Stimulated activated naive CD8-positive, alpha-beta T cell treated with anti-CD3 and anti-CD28 coated beads, Interleukin-15, amount 100 ng/mL, for 72 hours (primary cell): ENCODE measurements around the gene CADM2.

ENCODE experiments used
- ATAC-seq: fragments of 150-1000 bp; cut with Tn5 transposase; 2 replicates; pipeline ENCODE4 v1.10.0; 2021; ENCODE audit warnings: mild to moderate bottlenecking, moderate library complexity
- DNase-seq, 2 donors: peaks; one replicate each; pipeline ENCODE4 v3.0.0; 2021 to 2022
- H3K27ac Mint-ChIP-seq, 2 donors: one replicate each; pipeline ENCODE4 v1.8.0; 2022; ENCODE audit warnings: mild to moderate bottlenecking in 2 of 2, mixed read lengths in 2 of 2, moderate library complexity in 2 of 2
- H3K27me3 Mint-ChIP-seq: one replicate; pipeline ENCODE4 v1.8.0; 2022; ENCODE audit warnings: mixed read lengths
- H3K4me1 Mint-ChIP-seq: one replicate; pipeline ENCODE4 v1.8.0; 2022; ENCODE audit warnings: mild to moderate bottlenecking, mixed read lengths
- H3K4me3 Mint-ChIP-seq, 2 donors: one replicate each; pipeline ENCODE4 v1.8.0; 2022; ENCODE audit warnings: mild to moderate bottlenecking in 2 of 2, mixed read lengths in 2 of 2, moderate library complexity in 1 of 2
- H3K9me3 Mint-ChIP-seq, 2 donors: one replicate each; pipeline ENCODE4 v1.8.0; 2022; ENCODE audit warnings: mixed read lengths in 2 of 2

The CADM2 gene

GRCh38 chr3:85264381-85264780, 305.6 kb downstream of the CADM2 start:
- peaks cover 4 to 7% of the 10 kb centered on the region in 2 donors for H3K9me3 Mint-ChIP-seq
- no peak overlapping the region for H3K4me3 Mint-ChIP-seq
- H3K27ac Mint-ChIP-seq, result no peak overlapping the region
- ATAC-seq, result no peak
- no peaks in the 10 kb centered on the region for H3K27me3 Mint-ChIP-seq
- H3K4me1 Mint-ChIP-seq, result no peaks in the 10 kb centered on the region
- no peak for DNase-seq

- DNase-seq, result no peak
- Mint-ChIP-seq H3K27me3 (no peaks in the 10 kb centered on the region), H3K27ac (no peak overlapping the region), H3K4me1 (no peaks in the 10 kb centered on the region), H3K4me3 (no peak overlapping the region), H3K9me3 (peaks cover 0 to 7% of the 10 kb centered on the region in 2 donors)
- ATAC-seq, result no peak
Observed at GRCh38 chr3:85270488-85270887, 311.7 kb downstream of the CADM2 start.

GRCh38 chr3:85271911-85272310, 313.1 kb downstream of the CADM2 start:
- DNase-seq (no peak), ATAC-seq (no peak)
- peaks cover 0 to 7% of the 10 kb centered on the region in 2 donors for H3K9me3 Mint-ChIP-seq
- no peaks in the 10 kb centered on the region for H3K4me1 Mint-ChIP-seq
- H3K4me3 Mint-ChIP-seq, result no peak overlapping the region
- no peak overlapping the region for H3K27ac Mint-ChIP-seq
- H3K27me3 Mint-ChIP-seq, result no peaks in the 10 kb centered on the region

- Mint-ChIP-seq H3K4me3 (no peak overlapping the region), H3K9me3 (peaks cover 5 to 7% of the 10 kb centered on the region in 2 donors), H3K27ac (no peak overlapping the region)
Observed at GRCh38 chr3:85288257-85288656, 329.5 kb downstream of the CADM2 start.

GRCh38 chr3:85297291-85297690, 338.5 kb downstream of the CADM2 start:
- H3K4me3 Mint-ChIP-seq, result no peak overlapping the region

More at GRCh38 chr3:85288257-85288656, 329.5 kb downstream of the CADM2 start:
- H3K4me1 Mint-ChIP-seq, result no peaks in the 10 kb centered on the region
- ATAC-seq (no peak), DNase-seq (no peak)
- no peaks in the 10 kb centered on the region for H3K27me3 Mint-ChIP-seq

GRCh38 chr3:85298032-85298431, 339.2 kb downstream of the CADM2 start:
- peaks cover 0 to 8% of the 10 kb centered on the region in 2 donors for H3K9me3 Mint-ChIP-seq
- no peak for ATAC-seq
- H3K27me3 Mint-ChIP-seq, result no peaks in the 10 kb centered on the region
- no peak for DNase-seq
- H3K4me3 Mint-ChIP-seq, result no peak overlapping the region
- no peak overlapping the region for H3K27ac Mint-ChIP-seq
- no peaks in the 10 kb centered on the region for H3K4me1 Mint-ChIP-seq

More at GRCh38 chr3:85297291-85297690, 338.5 kb downstream of the CADM2 start:
- DNase-seq (no peak), ATAC-seq (no peak)
- Mint-ChIP-seq H3K4me1 (no peaks in the 10 kb centered on the region), H3K9me3 (peaks cover 5 to 8% of the 10 kb centered on the region in 2 donors), H3K27ac (no peak overlapping the region), H3K27me3 (no peaks in the 10 kb centered on the region)

- Mint-ChIP-seq H3K4me3 (no peak overlapping the region), H3K4me1 (no peaks in the 10 kb centered on the region), H3K27me3 (no peaks in the 10 kb centered on the region), H3K27ac (no peak overlapping the region), H3K9me3 (peaks cover 0 to 8% of the 10 kb centered on the region in 2 donors)
- ATAC-seq, result no peak
- DNase-seq, result no peak
Observed at GRCh38 chr3:85303156-85303555, 344.4 kb downstream of the CADM2 start.

- Mint-ChIP-seq H3K27ac (no peak overlapping the region), H3K4me3 (no peak overlapping the region), H3K4me1 (no peaks in the 10 kb centered on the region), H3K27me3 (no peaks in the 10 kb centered on the region), H3K9me3 (peaks cover 0 to 8% of the 10 kb centered on the region in 2 donors)
- DNase-seq (no peak), ATAC-seq (no peak)
Observed at GRCh38 chr3:85304360-85304964, 345.7 kb downstream of the CADM2 start.

- Mint-ChIP-seq H3K4me1 (no peaks in the 10 kb centered on the region), H3K27me3 (no peaks in the 10 kb centered on the region), H3K27ac (no peak overlapping the region), H3K4me3 (no peak overlapping the region), H3K9me3 (no peaks in the 10 kb centered on the region)
- DNase-seq (no peak), ATAC-seq (no peak)
Observed at GRCh38 chr3:85312331-85312730, 353.5 kb downstream of the CADM2 start.

- DNase-seq (no peak), ATAC-seq (no peak)
- no peak overlapping the region for H3K27ac Mint-ChIP-seq
- no peaks in the 10 kb centered on the region for H3K4me1 Mint-ChIP-seq
- H3K9me3 Mint-ChIP-seq, result no peaks in the 10 kb centered on the region
- no peak overlapping the region for H3K4me3 Mint-ChIP-seq
- H3K27me3 Mint-ChIP-seq, result no peaks in the 10 kb centered on the region
Observed at GRCh38 chr3:85313380-85313779, 354.6 kb downstream of the CADM2 start.

GRCh38 chr3:85316252-85316651, 357.5 kb downstream of the CADM2 start:
- ATAC-seq (no peak), DNase-seq (no peak)
- Mint-ChIP-seq H3K4me3 (no peak overlapping the region), H3K9me3 (peaks cover 0 to 5% of the 10 kb centered on the region in 2 donors), H3K27me3 (no peaks in the 10 kb centered on the region), H3K4me1 (no peaks in the 10 kb centered on the region), H3K27ac (no peak overlapping the region)

GRCh38 chr3:85321892-85322291, 363.1 kb downstream of the CADM2 start:
- no peak for ATAC-seq
- Mint-ChIP-seq H3K27ac (no peak overlapping the region), H3K27me3 (no peaks in the 10 kb centered on the region), H3K9me3 (peaks cover 0 to 5% of the 10 kb centered on the region in 2 donors), H3K4me3 (no peak overlapping the region), H3K4me1 (no peaks in the 10 kb centered on the region)
- no peak for DNase-seq

- ATAC-seq (no peak), DNase-seq (no peak)
- no peaks in the 10 kb centered on the region for H3K9me3 Mint-ChIP-seq
- H3K4me1 Mint-ChIP-seq, result no peaks in the 10 kb centered on the region
- no peaks in the 10 kb centered on the region for H3K27me3 Mint-ChIP-seq
- H3K4me3 Mint-ChIP-seq, result no peak overlapping the region
- no peak overlapping the region for H3K27ac Mint-ChIP-seq
Observed at GRCh38 chr3:85330071-85330470, 371.3 kb downstream of the CADM2 start.

GRCh38 chr3:85337895-85338294, 379.1 kb downstream of the CADM2 start:
- Mint-ChIP-seq H3K4me3 (no peak overlapping the region), H3K27me3 (no peaks in the 10 kb centered on the region), H3K9me3 (no peaks in the 10 kb centered on the region), H3K4me1 (no peaks in the 10 kb centered on the region), H3K27ac (no peak overlapping the region)
- no peak for ATAC-seq
- no peak for DNase-seq

- Mint-ChIP-seq H3K4me3 (no peak overlapping the region), H3K27me3 (no peaks in the 10 kb centered on the region), H3K27ac (no peak overlapping the region), H3K4me1 (no peaks in the 10 kb centered on the region), H3K9me3 (peaks cover 0 to 3% of the 10 kb centered on the region in 2 donors)
- ATAC-seq (no peak), DNase-seq (no peak)
Observed at GRCh38 chr3:85342915-85343314, 384.1 kb downstream of the CADM2 start.

- no peak overlapping the region for H3K27ac Mint-ChIP-seq
- ATAC-seq, result no peak
Observed at GRCh38 chr3:85355572-85355971, 396.8 kb downstream of the CADM2 start.

More at GRCh38 chr3:85355572-85355971, 396.8 kb downstream of the CADM2 start:
- peaks cover 0 to 17% of the 10 kb centered on the region in 2 donors for H3K9me3 Mint-ChIP-seq
- H3K27me3 Mint-ChIP-seq, result no peaks in the 10 kb centered on the region
- no peak for DNase-seq
- H3K4me1 Mint-ChIP-seq, result no peaks in the 10 kb centered on the region
- H3K4me3 Mint-ChIP-seq, result no peak overlapping the region
